Measurements from ENCODE around the gene PCGF3.

- TF ChIP-seq CTCF (conservative IDR thresholded peaks at IDR 0.05; ENCODE audit: low read depth, low read length) (no peak), EZH2 (IDR thresholded peaks at IDR 0.05; ENCODE audit: low read length, unreplicated experiment) (no peak)
Observed at GRCh38 chr4:661231-661630, 44.4 kb upstream of the PCGF3 start.
